Measurements from ENCODE around the gene AEBP1. TPM values are rescaled to one million over a fixed set of nuclear protein-coding genes. Genes with fewer than 3 reads are reported as not detected.

Gene AEBP1
- total RNA-seq, 4 donors from 2014 or later = 33.9 to 151 (median 89.0) TPM

- intact Hi-C loops (cut with DNase I; ENCODE audit: low total_unique reads) = no loop called here
- 86 to 100% methylated on average over 1 to 5 of the region's 5 CpGs for WGBS, 2 donors (ENCODE audit: low coverage in 1 of 2)
- Histone ChIP-seq H3K9me3 (no peaks in the 10 kb centered on the region), H3K4me3 (no peak overlapping the region), H3K27ac (no peak overlapping the region), H3K36me3 (peaks cover 0 to 22% (median 0%) of the 10 kb centered on the region in 4 donors), H3K4me1 (peaks cover 6 to 30% (median 27%) of the 10 kb centered on the region in 4 donors), H3K27me3 (no peaks in the 10 kb centered on the region)
- TF ChIP-seq, protein P1, sequence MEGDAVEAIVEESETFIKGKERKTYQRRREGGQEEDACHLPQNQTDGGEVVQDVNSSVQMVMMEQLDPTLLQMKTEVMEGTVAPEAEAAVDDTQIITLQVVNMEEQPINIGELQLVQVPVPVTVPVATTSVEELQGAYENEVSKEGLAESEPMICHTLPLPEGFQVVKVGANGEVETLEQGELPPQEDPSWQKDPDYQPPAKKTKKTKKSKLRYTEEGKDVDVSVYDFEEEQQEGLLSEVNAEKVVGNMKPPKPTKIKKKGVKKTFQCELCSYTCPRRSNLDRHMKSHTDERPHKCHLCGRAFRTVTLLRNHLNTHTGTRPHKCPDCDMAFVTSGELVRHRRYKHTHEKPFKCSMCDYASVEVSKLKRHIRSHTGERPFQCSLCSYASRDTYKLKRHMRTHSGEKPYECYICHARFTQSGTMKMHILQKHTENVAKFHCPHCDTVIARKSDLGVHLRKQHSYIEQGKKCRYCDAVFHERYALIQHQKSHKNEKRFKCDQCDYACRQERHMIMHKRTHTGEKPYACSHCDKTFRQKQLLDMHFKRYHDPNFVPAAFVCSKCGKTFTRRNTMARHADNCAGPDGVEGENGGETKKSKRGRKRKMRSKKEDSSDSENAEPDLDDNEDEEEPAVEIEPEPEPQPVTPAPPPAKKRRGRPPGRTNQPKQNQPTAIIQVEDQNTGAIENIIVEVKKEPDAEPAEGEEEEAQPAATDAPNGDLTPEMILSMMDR (IDR thresholded peaks at IDR 0.05) = no peak
- TF ChIP-seq POLR2A (IDR thresholded peaks at IDR 0.05) (no peak), EP300 (IDR thresholded peaks at IDR 0.05; ENCODE audit: low read depth) (no peak), POLR2AphosphoS5 (IDR thresholded peaks at IDR 0.05) (no peak)
- in situ Hi-C loops (cut with MboI; ENCODE audit: low pct_ligation_motif_present in 1 of 4, low pct_unique_long_range_greater_than_20kb in 1 of 4, low sequenced_read_pairs in 3 of 4) = no loop called here
- DNase-seq = no peak
Observed at GRCh38 chr7:44077681-44078091, 26.5 kb upstream of the AEBP1 start.

GRCh38 chr7:44078521-44078920 is 25.6 kb upstream of the AEBP1 start:
- peaks cover 0 to 22% (median 0%) of the 10 kb centered on the region in 4 donors for H3K36me3 ChIP-seq
- H3K27ac ChIP-seq = no peak overlapping the region
- no peaks in the 10 kb centered on the region for H3K27me3 ChIP-seq
- no peaks in the 10 kb centered on the region for H3K9me3 ChIP-seq
- WGBS, 2 donors (ENCODE audit: low coverage in 1 of 2) = 88 to 100% methylated on average over 1 to 8 of the region's 8 CpGs
- TF ChIP-seq POLR2A (IDR thresholded peaks at IDR 0.05) (no peak), POLR2AphosphoS5 (IDR thresholded peaks at IDR 0.05) (no peak), EP300 (IDR thresholded peaks at IDR 0.05; ENCODE audit: low read depth) (no peak)
- TF ChIP-seq, protein P1 (IDR thresholded peaks at IDR 0.05) = no peak
- intact Hi-C loops (cut with DNase I; ENCODE audit: low total_unique reads) (no loop called here), in situ Hi-C loops (cut with MboI; ENCODE audit: low pct_ligation_motif_present in 1 of 4, low pct_unique_long_range_greater_than_20kb in 1 of 4, low sequenced_read_pairs in 3 of 4) (no loop called here)
- DNase-seq = no peak
- peaks cover 0 to 22% (median 18%) of the 10 kb centered on the region in 4 donors for H3K4me1 ChIP-seq
- H3K4me3 ChIP-seq = no peak overlapping the region

- intact Hi-C loops (cut with DNase I; ENCODE audit: low total_unique reads) = no loop called here
- in situ Hi-C loops (cut with MboI; ENCODE audit: low pct_ligation_motif_present in 1 of 4, low pct_unique_long_range_greater_than_20kb in 1 of 4, low sequenced_read_pairs in 3 of 4) = no loop called here
- no peaks in the 10 kb centered on the region for H3K9me3 ChIP-seq
- no peak overlapping the region for H3K27ac ChIP-seq
- DNase-seq = no peak
- no peak overlapping the region for H3K4me3 ChIP-seq
- no peaks in the 10 kb centered on the region for H3K27me3 ChIP-seq
- H3K36me3 ChIP-seq = peaks cover 0 to 22% (median 0%) of the 10 kb centered on the region in 4 donors
- 86% methylated on average over 11 of the region's 11 CpGs; no CpG with 5 or more reads in 1 of the 2 donors for whole genome bisulfite sequencing, 2 donors (ENCODE audit: low coverage in 1 of 2)
- TF ChIP-seq, protein P1 (IDR thresholded peaks at IDR 0.05) = no peak
- TF ChIP-seq EP300 (IDR thresholded peaks at IDR 0.05; ENCODE audit: low read depth) (no peak), POLR2AphosphoS5 (IDR thresholded peaks at IDR 0.05) (no peak), POLR2A (IDR thresholded peaks at IDR 0.05) (no peak)
- peaks cover 0 to 13% (median 9%) of the 10 kb centered on the region in 4 donors for H3K4me1 ChIP-seq
Observed at GRCh38 chr7:44079331-44080021, 24.7 kb upstream of the AEBP1 start.

- TF ChIP-seq POLR2AphosphoS5 (IDR thresholded peaks at IDR 0.05) = no peak
- TF ChIP-seq POLR2A (IDR thresholded peaks at IDR 0.05) = no peak
- TF ChIP-seq EP300 (IDR thresholded peaks at IDR 0.05; ENCODE audit: low read depth) = no peak
- TF ChIP-seq, protein P1 (IDR thresholded peaks at IDR 0.05) = no peak
- Histone ChIP-seq H3K27me3 (no peaks in the 10 kb centered on the region), H3K4me1 (peaks cover 0 to 13% (median 9%) of the 10 kb centered on the region in 4 donors), H3K27ac (no peak overlapping the region), H3K9me3 (no peaks in the 10 kb centered on the region), H3K4me3 (no peak overlapping the region), H3K36me3 (peaks cover 0 to 22% (median 0%) of the 10 kb centered on the region in 4 donors)
- in situ Hi-C loops (cut with MboI; ENCODE audit: low pct_ligation_motif_present in 1 of 4, low pct_unique_long_range_greater_than_20kb in 1 of 4, low sequenced_read_pairs in 3 of 4) (no loop called here), intact Hi-C loops (cut with DNase I; ENCODE audit: low total_unique reads) (no loop called here)
- no peak for DNase-seq
- WGBS, 2 donors (ENCODE audit: low coverage in 1 of 2) = 90% methylated on average over 5 of the region's 5 CpGs; no CpG with 5 or more reads in 1 of the 2 donors
Observed at GRCh38 chr7:44080118-44080517, 24.0 kb upstream of the AEBP1 start.
